GM21526 (cell line): ENCODE measurements around the gene CDRT15.
"Not testable (repeated sequence)": the region's sequence is repeated elsewhere in the genome, so short reads cannot be mapped to it uniquely, and the experiment has no call there.

Experiments
- ATAC-seq: cut with Tn5 transposase; IDR thresholded peaks from one replicate; pipeline ENCODE4 v1.9.1; 2021; ENCODE audit warnings: moderate library complexity; ENCODE audit not compliant: unreplicated experiment, low FRiP score

Gene CDRT15

DNA sequence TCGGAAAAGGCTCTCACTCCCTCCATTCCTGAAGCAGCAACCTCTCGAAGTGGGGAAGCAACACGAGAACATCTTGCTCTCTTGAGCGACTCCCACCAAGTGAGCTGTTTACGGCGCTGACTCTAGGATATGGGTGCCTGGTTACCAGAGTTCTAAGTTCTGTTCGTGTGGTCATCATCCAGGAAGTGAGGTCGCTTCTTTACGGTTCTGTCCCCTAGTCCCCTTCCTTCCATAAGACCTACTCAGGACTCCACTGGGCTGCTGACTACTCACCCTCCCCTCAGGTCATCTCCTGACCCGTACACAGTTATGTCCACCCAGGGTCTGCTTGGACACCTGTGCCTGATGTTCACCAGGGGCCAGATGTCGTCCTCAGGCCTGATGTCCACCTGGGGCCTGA is at the start of gene CDRT15:
CDRT15 (minus strand) TSS at position 101 of the 400 bp plus-strand sequence; CDS start at position 72, 29 bp downstream.
- ATAC-seq, result not testable (repeated sequence)

DNA sequence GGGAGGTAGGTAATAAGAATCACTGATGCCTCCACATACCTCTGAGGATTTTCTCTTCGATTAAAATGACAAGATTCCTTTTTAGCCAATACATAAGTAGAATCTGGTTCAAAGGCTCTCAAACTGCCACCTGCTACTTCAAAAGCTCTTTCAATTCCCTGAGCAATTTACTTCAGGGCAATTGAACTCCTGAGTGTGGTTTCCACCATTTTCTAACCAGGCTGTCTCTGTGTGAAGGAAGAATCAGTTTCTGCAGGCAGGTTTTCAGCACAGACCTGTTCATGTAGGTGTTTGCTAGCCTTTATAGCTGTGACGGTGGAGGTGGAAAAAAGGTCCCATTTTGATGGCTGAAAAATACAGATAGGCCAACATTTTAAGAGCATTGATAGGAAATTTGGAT is 46.1 kb upstream of the CDRT15 start:
- no peak for ATAC-seq

DNA sequence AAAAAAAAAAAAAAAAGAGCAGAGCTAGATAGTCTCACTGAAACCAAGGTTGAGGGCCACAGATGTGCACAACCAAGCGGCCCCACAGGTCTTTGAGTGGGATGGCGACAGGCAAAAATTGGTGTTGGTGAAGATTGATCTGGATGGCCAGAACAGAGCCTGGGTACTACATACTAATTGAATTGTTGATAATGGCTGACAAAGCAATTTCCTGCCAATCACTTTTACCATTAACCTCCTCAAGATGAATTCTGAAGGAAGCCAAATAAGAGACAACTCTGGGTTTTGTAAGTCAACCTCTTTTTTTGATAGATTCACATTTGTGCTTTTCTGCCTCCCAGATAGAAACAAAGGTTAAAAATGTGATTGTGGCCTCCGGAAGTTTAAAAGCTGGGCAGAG is 44.9 kb upstream of the CDRT15 start:
- no peak for ATAC-seq

DNA sequence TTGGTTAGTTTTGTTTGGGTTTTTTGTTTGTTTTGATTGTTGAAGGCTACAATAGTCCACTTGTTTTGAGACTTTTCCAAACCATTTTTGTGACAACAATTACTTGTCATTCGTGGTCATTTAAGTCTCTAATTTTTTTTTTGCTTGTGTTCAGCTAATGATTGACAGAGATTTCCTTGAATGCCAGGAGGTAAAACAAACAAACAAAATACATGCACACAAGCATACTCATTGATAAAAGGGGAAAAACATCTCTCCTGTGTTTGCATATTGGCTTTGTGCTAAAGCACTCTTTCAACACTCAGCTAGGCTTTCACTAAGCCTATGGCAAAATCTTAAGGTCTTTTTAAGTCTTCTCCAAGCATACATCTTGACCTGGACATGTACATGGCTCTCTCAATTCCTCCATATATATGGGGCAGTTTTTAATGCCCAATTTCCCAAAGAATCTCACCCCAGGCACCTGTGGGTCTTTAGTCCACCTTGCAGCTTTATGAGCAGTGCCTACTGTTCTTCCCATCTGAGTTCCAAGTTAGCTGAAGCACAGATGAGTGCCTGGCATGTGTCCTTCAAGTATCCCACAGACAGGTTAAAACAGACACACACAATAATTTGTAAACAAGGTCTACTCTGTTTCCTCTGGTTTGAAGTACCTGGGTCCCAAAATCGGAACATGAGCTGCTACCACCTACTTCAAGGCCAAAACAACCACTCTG is 40.0 kb upstream of the CDRT15 start:
- no peak for ATAC-seq

DNA sequence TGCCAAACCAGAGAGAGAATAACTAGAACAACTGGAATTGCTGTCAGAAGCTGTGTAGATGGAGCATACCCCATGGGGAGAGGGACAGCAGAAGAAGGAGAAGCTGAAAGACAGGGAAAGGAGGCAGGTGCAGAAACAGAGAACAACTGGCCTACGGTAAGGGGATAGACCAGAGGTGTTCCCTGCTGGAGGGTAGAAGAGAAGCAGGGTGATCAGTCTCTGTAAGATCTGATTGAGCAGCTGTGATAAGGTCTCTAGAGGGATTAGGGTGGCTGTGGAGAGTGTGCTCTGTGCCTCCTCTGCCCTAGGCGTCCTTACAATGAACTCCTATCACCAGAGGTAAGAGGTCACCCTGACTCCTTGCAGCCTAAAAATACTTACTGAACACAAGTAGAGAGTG is 33.8 kb upstream of the CDRT15 start:
- ATAC-seq, result no peak

DNA sequence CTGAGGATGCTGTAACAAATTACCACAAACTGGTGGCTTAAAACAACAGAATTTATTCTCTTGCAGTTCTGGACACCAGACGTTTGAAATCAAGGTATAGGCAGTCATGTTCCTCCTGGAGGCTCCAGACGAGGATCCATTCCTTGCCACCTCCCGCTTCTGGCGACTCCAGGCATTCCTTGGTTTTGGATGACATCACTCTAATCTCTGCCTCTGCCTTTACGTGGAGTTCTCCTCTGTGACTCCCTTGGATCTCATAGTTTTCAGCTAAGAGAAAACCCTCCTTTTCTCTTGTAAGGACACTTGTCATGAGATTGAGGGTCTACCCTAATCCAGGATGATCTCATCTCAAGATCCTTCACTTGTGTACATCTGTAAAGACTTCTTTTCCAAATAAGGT is 32.8 kb upstream of the CDRT15 start:
- no peak for ATAC-seq

DNA sequence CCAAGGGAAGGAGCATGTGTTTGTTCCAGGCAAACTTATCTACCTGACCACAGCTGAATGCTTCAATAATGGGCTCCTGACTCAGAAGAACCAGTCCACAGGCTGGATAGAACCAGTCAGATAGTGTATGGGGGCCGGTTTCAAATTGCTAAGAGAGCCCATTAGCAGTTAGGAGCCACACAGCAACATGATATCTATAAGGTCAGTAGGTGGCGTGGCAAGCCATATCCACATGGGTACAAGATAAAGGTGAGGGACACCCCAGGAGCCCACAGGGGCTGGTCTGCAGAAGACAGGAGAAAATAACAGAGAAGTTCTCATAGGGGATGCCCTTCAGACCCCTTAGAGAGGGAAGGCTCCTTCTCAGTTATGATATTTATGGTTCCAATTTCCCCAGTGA is 31.6 kb upstream of the CDRT15 start:
- no peak for ATAC-seq

DNA sequence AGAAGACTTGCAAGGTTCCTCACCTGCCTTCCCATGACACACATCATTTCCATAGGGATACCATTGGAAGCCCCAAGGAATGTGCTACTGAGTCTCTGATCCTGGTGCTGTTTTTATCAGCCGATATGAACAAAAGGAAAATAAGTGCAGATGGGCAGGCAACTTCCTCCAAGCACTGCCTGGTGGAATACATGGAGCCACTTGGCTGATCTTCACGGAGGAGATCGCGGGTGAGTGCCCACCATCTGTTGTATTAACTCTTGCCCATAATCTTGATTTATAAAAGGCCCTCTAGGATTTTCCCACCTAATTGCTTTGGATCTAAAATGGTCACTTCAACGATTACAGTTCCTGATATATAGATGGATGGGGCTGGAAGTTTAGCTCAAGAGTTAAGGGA is 24.7 kb upstream of the CDRT15 start:
- no peak for ATAC-seq

DNA sequence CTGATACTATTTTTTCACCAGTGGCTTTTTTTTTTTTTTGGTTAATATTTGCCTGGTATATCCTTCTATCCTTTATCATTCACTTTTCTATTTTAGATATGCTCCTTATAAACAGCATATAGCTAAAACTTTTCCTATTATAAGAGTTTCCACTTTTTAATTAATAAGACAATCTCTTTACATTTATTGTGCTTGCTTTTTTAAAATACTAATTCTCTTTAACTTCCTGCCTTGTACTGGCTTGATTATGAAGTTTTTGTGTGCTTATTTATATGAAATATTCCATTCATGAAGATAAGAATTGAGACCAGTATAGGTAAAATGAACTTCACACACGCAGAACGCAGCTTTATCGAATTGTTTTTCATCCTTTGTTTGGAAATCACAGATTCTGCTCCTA is 9.0 kb upstream of the CDRT15 start:
- ATAC-seq, result no peak

DNA sequence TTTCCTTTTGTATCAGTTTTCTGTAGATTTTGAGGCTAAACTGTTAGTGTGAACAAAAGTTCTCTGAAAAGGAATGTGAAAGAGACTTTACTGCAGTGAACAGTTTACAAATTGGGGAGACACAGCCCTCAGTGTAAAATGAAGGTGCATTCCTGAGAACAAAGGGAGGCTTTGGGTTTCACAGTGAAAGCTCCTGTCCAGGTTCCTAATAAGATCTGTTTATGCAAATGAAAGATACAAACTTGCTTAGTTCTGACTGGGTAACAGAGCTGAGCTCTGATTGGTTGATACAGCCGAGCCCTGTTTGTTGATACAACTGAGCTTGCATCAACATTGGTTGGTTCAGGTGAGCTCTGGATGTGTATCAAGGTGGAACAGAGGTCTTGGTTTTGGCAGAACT is 8.3 kb upstream of the CDRT15 start:
- no peak for ATAC-seq

DNA sequence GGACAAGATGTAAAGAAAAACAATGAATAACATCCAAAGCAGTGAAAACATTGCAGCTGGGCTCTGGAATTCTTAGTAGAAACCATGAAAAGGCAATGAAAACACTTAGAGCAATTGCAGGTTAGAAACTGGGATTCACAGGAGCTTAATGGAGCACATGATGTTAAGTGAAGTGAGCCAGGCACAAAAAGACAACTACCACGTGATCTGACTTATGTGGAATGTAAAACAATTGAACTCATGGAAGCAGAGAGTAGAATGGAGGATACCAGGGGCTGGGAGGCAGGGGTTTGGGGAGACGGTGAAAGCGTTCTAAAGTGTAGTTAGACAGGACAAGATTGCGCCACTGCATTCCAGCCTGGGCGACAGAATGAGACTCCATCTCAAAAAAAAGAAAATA is 2.6 kb upstream of the CDRT15 start:
- not testable (repeated sequence) for ATAC-seq

DNA sequence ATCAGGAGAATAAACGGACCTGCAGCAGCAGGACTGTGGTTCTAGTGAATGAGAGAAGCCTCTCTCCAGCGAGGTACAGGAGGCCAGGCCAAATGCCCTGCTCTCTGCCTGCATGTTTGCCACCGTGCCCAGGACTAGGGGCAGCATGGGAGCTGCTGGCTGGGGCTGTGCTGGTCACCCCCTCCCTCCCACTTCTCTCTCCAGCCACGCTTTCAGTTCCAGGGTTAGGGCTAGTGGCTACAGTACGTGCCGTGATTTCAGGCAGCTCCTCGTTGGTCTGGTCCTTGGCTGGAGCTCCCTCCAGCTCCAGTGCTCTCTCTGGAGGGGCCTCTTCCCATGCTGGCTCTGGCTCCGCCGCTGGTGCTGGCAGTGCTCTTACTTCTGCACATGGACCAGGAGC is 630 bp downstream of the CDRT15 start:
- ATAC-seq, result not testable (repeated sequence)

DNA sequence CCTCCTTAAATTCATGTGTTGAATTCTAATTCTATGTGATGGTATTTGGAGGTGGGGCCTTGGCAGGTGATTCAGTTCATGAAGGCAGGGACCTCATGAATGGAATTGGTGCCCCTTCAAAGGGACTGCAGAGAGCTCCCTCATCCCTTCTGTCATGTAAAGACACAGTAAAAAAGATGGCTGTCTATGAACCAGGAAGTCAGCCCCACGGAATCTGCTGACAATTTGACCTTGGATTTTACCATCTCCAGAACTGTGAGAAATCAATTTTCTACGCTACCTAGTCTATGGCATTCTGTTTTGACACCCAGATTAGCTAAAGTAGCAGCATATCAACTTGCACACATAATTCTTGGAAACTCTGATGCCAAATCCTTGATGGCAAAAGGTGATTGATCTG is 1.6 kb downstream of the CDRT15 start:
- not testable (repeated sequence) for ATAC-seq

DNA sequence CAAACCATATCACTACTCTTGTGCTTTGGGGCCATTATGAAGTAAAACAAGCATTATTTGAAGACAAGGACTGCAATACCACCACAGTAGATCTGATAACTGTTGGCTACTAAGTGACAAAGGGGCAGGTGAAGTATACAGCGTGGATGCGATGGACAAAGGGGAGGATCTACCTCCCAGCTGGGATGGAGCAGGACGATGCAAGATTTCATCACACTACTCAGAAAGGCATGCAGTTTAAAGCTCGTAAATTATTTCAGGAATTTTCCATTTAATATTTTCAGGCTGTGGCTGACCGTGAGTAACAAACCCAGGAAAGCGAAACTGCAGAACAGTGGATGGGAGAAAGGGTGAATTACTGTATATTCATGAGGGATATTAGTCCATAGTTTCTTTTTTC is 5.5 kb downstream of the CDRT15 start:
- ATAC-seq, result not testable (repeated sequence)

DNA sequence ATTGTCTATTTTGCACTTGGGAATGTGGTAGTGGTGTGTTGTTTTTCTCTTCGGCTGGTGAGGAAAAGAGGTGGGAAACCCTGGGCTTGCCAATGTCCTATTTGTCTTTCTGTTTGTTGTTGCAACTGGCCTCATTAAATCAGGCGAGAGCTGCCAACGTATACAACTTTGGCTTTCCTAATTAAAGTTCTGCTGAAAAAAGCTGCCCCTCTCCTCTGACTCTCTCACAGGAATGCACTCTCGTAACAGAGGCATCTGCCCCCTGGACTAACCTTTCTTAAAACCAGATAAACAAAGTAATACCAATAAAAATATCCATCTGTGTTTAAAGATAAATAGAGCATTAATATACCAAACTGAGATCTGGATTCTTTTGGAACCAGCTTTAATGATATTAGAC is 7.8 kb downstream of the CDRT15 start:
- ATAC-seq, result no peak

DNA sequence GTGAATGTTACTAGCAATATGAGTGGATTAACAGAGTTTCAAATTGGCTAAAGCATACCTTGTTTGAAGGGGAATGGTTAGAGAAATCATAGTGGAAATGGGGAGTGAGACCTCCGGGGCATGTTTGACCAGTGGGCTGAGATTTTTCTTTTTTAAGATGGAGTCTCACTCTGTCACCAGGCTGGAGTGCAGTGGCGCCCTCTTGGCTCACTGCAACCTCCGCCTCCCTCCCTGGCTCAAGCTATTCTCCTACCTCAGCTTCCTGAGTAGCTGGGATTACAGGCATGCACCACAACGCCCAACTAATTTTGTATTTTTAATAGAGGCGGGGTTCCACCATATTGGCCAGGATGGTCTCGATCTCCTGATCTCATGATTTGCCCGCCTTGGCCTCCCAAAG is 9.6 kb downstream of the CDRT15 start:
- ATAC-seq, result no peak

DNA sequence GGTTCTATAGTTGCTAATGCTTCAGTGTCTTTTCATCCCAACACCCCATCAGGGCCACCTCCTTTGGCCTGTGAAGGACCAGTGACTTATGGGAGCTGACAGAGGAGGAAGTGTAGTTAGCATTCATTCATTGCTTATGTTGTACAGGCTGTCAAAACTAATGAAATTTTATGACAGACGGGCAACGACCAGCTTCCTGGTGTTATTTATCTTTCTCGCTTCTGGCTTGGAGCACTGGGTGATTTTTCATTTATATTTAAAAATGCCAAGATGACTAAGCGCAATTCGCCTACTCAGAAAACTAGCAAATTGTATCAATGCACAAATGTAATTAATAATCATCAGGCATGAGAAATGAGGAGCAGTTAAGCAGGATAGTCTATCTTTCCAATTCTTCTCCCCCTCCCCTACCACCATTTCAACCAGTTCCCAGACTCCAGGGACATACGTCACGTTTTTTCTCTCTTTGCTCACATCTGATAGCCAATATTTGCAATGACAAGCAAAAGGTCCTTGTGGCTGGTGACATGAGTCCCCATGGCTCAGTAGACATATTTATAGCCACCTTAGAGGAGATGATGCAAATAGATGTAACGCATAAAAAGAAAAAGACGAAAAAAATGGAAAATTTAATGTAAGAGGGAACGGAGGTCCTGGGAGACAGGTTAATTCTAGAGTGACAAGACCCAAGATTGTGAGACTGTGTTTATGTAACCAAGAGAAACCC is 11.2 kb downstream of the CDRT15 start:
- ATAC-seq, result no peak

DNA sequence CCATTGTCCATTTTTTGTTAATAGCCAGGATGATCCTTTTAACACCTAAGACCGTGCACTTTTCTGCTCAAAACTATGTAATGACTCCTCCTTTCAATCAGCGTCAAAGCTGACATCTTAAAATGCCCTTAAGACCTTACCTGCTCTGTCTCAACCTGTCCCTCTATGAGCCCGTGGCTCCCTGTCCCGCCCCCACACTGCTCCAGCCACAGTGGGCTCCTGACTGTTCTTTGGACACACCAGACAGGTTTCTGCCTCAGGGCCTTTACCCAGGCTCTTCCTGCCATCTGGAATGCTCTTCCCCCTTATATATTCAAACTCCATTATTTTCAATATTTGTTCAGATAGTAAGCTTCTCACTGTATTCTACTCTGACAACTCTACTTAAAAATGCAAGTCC is 14.1 kb downstream of the CDRT15 start:
- no peak for ATAC-seq

DNA sequence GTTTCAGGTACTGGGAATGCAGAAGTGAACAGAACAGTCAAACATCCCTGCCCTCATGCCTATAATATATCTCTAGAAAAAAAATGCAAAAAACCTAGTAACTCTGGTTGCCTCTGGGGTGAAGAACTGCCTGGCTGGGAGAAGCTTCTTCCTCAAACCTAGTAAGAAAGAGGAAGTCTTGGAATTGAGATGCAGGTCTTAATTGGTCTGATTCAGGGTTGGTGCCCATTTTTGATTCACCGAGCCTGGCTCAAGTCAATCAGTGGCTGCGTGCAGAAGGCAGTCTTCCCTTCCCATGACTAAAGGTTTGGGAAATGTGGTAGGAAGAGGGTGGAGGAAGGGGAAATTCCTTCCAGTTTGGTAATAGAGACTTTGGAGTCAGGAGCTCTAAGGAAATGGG is 22.4 kb downstream of the CDRT15 start:
- ATAC-seq, result no peak

DNA sequence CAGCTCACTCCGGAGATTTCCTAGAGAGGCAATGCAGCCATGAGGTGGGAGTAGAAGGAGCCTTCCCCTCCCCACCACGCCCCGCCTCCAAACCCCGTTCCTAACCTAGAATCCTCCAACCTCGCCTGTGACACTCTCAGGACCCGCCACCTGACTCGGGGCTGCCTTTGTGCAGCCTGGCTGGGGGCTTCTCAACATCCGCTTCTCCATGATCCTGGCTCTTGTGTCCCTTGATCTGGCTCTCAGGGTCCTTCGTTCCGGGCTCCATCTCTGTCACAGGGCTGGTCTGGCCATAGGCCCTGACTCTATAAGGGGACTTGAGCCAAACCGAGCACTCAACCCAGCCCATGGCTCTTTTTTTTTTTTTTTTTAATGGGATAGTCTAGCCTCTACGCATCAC is 24.3 kb downstream of the CDRT15 start:
- no peak for ATAC-seq

DNA sequence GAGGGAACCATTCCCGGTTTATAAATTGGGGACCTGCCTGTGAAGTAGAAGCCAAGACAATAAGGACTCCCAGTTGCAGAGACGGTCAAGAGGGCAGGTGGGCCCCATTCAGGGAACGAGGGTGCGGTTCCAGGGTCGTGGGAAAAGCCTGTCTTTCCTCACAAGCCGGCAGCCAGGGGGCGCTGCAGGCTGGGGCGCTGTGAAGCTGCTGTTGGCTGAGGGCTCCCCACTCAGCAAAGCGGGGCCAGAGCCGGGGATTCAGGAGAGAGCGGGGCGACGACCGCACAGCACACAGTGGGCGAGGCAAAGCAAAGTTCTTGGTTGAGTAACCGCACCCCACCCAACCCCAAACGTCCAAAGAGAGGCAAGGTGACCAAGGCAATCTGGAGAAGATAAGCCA is 24.9 kb downstream of the CDRT15 start:
- ATAC-seq, result no peak

DNA sequence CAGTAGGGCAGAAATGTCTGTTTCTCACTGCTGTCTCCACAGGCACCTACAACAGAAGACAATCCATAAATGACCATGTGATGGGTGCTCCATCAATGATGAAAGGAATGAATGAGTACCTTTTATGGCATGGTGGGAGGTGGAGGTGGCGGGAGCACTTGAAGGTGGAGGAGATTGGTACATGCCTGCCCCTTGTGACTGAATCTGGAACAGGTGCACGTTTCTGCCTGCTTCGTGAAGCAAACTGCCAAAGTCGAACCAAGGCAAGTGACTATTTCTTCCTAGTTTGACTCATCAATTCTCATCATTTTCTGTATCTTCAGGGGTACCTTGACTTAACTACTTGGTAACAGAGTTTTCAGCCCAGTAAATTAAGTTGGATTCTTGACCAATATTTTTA is 25.4 kb downstream of the CDRT15 start:
- no peak for ATAC-seq
